NT2/D1 (cell line): ENCODE results near the gene RUNX3.
A peak's percentile ranks its signal among the peaks of the same experiment; 100 is the strongest.

Experiments used
- DNase-seq: peaks from one replicate; pipeline ENCODE4 v3.0.0-alpha.2; 2011; ENCODE audit warnings: low read depth, low spot score
- H3K27me3 ChIP-seq: 2 replicates; pipeline ENCODE4 v1.6.0; 2011; ENCODE audit warnings: mild to moderate bottlenecking; ENCODE audit not compliant: insufficient read length, insufficient read depth
- H3K36me3 ChIP-seq: 2 replicates; pipeline ENCODE4 v1.6.1; 2011; ENCODE audit warnings: mild to moderate bottlenecking, low read length, mixed read lengths; ENCODE audit not compliant: insufficient read depth, insufficient read length
- H3K4me1 ChIP-seq: 2 replicates; pipeline ENCODE4 v1.5.1; 2011; ENCODE audit not compliant: insufficient read depth, insufficient read length
- H3K4me3 ChIP-seq: 2 replicates; pipeline ENCODE4 v1.5.1; 2011; ENCODE audit warnings: low read depth; ENCODE audit not compliant: insufficient read length
- H3K9ac ChIP-seq: 2 replicates; pipeline ENCODE4 v1.6.0; 2011; ENCODE audit warnings: low read depth; ENCODE audit not compliant: insufficient read length
- H3K9me3 ChIP-seq: 2 replicates; pipeline ENCODE4 v1.5.1; 2011; ENCODE audit warnings: mild to moderate bottlenecking, low read length; ENCODE audit not compliant: insufficient read depth
- SUZ12 ChIP-seq: IDR thresholded peaks from 2 replicates; pipeline ENCODE4 v1.6.1; 2011; ENCODE audit not compliant: insufficient read length, insufficient read depth; ENCODE audit errors: extremely low read depth
- YY1 ChIP-seq: IDR thresholded peaks from 2 replicates; pipeline ENCODE4 v1.6.1; 2011; ENCODE audit not compliant: insufficient read length, insufficient read depth
- ZNF274 ChIP-seq: IDR thresholded peaks from 2 replicates; pipeline ENCODE4 v1.6.1; 2011; ENCODE audit warnings: mild to moderate bottlenecking, low read depth, low read length

RUNX3 gene

DNA sequence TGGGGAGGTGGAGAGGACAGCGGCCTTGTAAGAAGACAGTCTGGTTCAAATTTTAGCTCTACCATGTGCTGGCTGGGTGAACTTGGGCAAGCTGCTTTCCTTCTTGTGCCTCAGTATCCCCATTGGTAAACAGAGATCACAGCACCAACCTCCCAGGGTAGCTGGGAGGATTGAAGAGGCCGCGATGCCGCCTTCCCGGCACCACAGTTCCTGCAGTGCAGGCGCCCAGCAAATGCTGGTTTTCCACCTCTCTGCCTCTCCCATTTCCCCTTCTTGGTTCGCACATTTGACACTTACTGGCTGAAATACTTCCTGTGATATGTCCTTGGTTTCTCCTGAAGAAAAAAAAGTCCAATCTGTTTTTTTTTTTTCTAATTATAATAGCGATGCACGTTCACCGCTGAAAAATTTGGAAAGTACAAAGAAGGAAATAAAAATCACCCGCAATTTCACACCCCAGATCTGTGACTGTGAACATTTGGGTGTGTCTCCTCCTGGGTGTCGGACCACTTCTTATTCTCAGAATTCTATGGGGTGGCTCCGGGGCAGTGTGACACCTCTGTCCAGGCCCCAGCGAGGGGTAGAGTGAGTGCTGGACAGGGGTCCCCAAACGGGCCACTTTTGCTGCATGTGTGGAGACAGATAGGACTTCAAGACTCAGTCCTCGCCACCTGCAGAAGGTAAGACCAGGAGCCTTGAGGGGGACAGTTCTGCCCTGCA lies 73.1 kb downstream of the RUNX3 start:
- no peak overlapping the region for H3K4me3 ChIP-seq
- TF ChIP-seq YY1: no peak
- TF ChIP-seq ZNF274: no peak
- no peak for TF ChIP-seq SUZ12
- no peaks in the 10 kb centered on the region for H3K9me3 ChIP-seq
- H3K36me3 ChIP-seq: no peaks in the 10 kb centered on the region
- H3K27me3 ChIP-seq: no peaks in the 10 kb centered on the region
- DNase-seq: no peak
- H3K9ac ChIP-seq: no peak overlapping the region
- H3K4me1 ChIP-seq: no peaks in the 10 kb centered on the region

DNA sequence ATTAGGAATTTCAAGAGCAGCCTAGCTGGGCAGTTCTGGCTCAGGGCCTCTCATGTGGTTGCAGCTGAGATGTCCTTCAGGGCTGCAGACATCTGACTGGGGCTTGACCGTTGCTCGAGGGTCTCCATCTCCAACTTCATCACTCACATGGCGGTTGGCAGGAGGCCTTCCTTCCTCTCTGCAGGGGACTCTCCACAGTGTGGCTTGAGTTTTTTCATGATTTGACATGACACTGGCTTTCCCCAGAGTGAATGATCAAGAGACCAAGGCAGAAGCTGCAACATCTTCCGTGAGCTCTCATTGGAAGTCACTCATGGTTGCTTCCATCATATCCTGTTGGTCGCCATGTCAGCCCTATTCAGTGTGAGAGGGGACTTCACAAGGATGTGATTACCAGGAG lies 74.6 kb downstream of the RUNX3 start:
- Histone ChIP-seq H3K36me3 (no peaks in the 10 kb centered on the region), H3K9me3 (no peaks in the 10 kb centered on the region), H3K4me1 (no peaks in the 10 kb centered on the region), H3K4me3 (no peak overlapping the region), H3K27me3 (no peaks in the 10 kb centered on the region), H3K9ac (no peak overlapping the region)
- TF ChIP-seq ZNF274: no peak
- no peak for TF ChIP-seq SUZ12
- TF ChIP-seq YY1: no peak
- no peak for DNase-seq

DNA sequence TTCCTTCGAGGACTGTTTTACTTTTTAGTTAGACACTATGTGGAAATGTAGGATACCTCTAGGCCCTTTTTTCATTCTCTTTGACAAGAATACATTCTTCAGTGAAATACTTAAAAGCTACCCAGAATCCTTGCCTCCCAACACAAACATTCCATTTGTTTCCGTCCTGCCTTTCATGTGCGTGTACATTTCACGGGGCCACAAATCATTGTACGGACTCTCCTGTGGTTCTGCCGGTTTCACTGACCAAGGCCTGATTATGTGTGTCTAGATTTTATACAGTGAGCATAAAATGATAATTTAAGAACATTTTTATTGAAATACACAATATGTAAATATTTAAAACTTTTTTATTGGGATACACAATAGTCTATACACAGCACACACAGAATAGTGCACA lies 76.4 kb downstream of the RUNX3 start:
- TF ChIP-seq YY1 (no peak), ZNF274 (no peak), SUZ12 (no peak)
- no peak overlapping the region for H3K4me3 ChIP-seq
- H3K36me3 ChIP-seq: no peaks in the 10 kb centered on the region
- peaks cover 4% of the 10 kb centered on the region for H3K27me3 ChIP-seq
- H3K9me3 ChIP-seq: no peaks in the 10 kb centered on the region
- DNase-seq: no peak
- peaks cover 2% of the 10 kb centered on the region for H3K4me1 ChIP-seq
- H3K9ac ChIP-seq: no peak overlapping the region

DNA sequence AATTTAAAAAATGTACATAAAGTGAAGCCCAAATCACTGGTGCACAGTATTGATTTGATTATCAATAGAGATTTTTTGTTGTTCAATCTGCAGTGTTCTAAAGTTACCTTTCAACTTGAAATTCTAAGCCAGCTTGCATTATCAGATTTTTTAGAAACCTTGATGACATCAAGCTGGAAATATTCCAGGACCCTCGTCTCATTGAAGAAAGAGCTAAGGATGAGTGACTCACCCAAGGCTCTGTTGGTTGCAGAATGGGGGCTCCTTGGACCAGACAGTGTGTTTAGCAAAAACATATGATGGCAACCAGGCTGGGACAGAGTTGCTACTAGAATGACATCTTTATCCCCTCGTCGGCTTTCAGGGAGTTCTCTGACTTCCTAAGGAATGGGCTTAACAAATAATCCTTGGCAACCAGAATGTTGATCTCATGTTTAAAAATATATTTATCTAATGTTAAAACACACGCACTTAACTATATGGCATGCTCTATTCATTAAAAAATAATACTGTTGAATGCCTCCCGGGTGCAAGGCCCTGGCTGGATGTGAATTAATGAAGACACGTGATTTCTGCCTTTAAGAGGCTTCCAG lies 79.7 kb downstream of the RUNX3 start:
- Histone ChIP-seq H3K4me1 (peaks cover 2% of the 10 kb centered on the region), H3K9ac (no peak overlapping the region), H3K9me3 (no peaks in the 10 kb centered on the region), H3K36me3 (no peaks in the 10 kb centered on the region), H3K27me3 (peaks cover 9% of the 10 kb centered on the region), H3K4me3 (no peak overlapping the region)
- no peak for DNase-seq
- TF ChIP-seq SUZ12 (no peak), YY1 (no peak), ZNF274 (no peak)

DNA sequence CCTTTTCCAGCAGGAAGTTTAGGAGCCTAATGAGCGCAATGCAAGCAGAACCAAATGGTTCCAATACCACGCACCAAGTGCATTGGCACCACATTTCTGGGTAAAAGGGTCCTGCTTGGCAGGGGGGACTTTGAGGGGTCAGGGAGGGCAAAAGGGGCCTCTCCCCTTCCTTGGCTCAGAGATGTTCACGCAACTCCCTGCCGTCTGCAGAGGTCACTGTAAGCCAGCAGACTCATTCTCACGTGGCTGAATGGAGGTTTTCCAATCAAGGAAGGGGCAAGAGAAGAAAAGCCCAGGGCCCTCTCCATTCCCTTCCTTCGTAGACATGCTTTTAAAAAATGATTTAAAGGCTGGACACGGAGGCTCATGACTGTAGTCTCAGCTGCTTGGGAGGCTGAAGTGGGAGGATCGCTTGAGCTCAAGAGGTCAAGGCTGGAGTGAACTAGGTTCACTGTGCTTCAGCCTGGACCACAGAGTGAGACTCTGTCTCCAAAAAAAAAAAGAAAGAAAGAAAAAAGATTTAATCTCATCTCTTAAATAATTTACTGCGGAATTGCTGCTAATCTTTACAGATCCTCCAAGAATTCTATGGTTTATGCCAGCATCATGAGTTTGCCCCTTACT lies 80.3 kb downstream of the RUNX3 start:
- no peak for TF ChIP-seq YY1
- no peak for TF ChIP-seq ZNF274
- TF ChIP-seq SUZ12: no peak
- no peak overlapping the region for H3K9ac ChIP-seq
- peak; percentile 43 for DNase-seq

More for the DNA sequence above, 80.3 kb downstream of the RUNX3 start:
- H3K4me3 ChIP-seq: no peak overlapping the region
- no peaks in the 10 kb centered on the region for H3K9me3 ChIP-seq
- H3K36me3 ChIP-seq: peaks cover 6% of the 10 kb centered on the region
- H3K4me1 ChIP-seq: peaks cover 2% of the 10 kb centered on the region
- H3K27me3 ChIP-seq: peaks cover 9% of the 10 kb centered on the region
